ENCODE data around the gene ZNF865. TPM values are rescaled to one million over a fixed set of nuclear protein-coding genes. Genes with fewer than 3 reads are reported as not detected.

Gene ZNF865
- total RNA-seq, 1 experiment from 2014 or later = 1.4 TPM

DNA sequence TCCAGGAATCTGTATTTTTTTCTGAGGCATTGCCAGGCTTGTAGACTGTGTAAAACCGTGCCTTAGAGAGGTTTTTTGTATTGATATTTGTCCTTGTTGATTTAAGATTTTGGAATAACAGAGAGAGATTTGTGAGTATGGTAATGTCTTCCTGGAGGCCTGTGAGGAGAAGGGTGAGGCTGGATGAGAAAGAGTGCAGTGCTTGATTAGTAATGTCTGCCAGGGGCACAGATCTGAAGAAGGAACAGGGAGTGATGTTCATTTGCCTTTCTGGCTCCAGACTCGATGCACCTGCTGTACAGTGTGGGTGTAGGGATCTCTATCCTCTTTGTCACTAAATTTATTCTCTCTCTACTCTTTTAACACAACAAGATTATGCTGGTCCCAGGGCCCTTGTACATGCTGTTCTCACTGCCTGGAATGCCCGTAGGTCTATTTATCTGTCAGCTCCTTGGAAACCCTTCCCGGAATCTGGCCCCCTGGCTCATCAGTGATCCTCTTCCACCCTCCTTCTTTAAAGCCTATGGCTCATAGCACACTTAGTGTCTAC lies 10.4 kb upstream of the ZNF865 start:
- Histone ChIP-seq H3K36me3 (peaks cover 50% of the 10 kb centered on the region), H3K4me1 (replicated peaks) (no peaks in the 10 kb centered on the region), H3K9me3 (replicated peaks) (no peaks in the 10 kb centered on the region), H3K4me3 (no peak overlapping the region), H3K27ac (no peak overlapping the region), H3K27me3 (replicated peaks) (no peaks in the 10 kb centered on the region)
- no peak for DNase-seq (ENCODE audit: low read depth in 1 of 2, low spot score in 2 of 2)

GRCh38 chr19:55596304-55596703 lies 9.1 kb upstream of the ZNF865 start:
- Histone ChIP-seq H3K9me3 (replicated peaks) (no peaks in the 10 kb centered on the region), H3K4me3 (no peak overlapping the region), H3K36me3 (peaks cover 50% of the 10 kb centered on the region), H3K4me1 (replicated peaks) (peaks cover 5% of the 10 kb centered on the region), H3K27me3 (replicated peaks) (no peaks in the 10 kb centered on the region), H3K27ac (no peak overlapping the region)
- no peak for DNase-seq (ENCODE audit: low read depth in 1 of 2, low spot score in 2 of 2)

- Histone ChIP-seq H3K36me3 (peaks cover 45% of the 10 kb centered on the region), H3K27ac (no peak overlapping the region), H3K4me3 (no peak overlapping the region), H3K4me1 (replicated peaks) (peaks cover 5% of the 10 kb centered on the region), H3K27me3 (replicated peaks) (no peaks in the 10 kb centered on the region), H3K9me3 (replicated peaks) (no peaks in the 10 kb centered on the region)
- no peak for DNase-seq (ENCODE audit: low read depth in 1 of 2, low spot score in 2 of 2)
Observed at GRCh38 chr19:55597501-55597921, 7.9 kb upstream of the ZNF865 start.

GRCh38 chr19:55598034-55598433 lies 7.4 kb upstream of the ZNF865 start:
- no peaks in the 10 kb centered on the region for H3K27me3 ChIP-seq (replicated peaks)
- H3K9me3 ChIP-seq (replicated peaks) = no peaks in the 10 kb centered on the region
- H3K36me3 ChIP-seq = peaks cover 43% of the 10 kb centered on the region
- no peak overlapping the region for H3K27ac ChIP-seq
- H3K4me1 ChIP-seq (replicated peaks) = peaks cover 5% of the 10 kb centered on the region
- no peak overlapping the region for H3K4me3 ChIP-seq
- no peak for DNase-seq (ENCODE audit: low read depth in 1 of 2, low spot score in 2 of 2)

GRCh38 chr19:55598719-55599467 lies 6.6 kb upstream of the ZNF865 start:
- Histone ChIP-seq H3K9me3 (replicated peaks) (no peaks in the 10 kb centered on the region), H3K4me3 (peak overlapping the region; percentile 64), H3K27ac (peak overlapping the region; percentile 93), H3K4me1 (replicated peaks) (peaks cover 5% of the 10 kb centered on the region), H3K36me3 (peaks cover 39% of the 10 kb centered on the region), H3K27me3 (replicated peaks) (no peaks in the 10 kb centered on the region)
- peak; percentile 96 to 99 for DNase-seq (ENCODE audit: low read depth in 1 of 2, low spot score in 2 of 2)

DNA sequence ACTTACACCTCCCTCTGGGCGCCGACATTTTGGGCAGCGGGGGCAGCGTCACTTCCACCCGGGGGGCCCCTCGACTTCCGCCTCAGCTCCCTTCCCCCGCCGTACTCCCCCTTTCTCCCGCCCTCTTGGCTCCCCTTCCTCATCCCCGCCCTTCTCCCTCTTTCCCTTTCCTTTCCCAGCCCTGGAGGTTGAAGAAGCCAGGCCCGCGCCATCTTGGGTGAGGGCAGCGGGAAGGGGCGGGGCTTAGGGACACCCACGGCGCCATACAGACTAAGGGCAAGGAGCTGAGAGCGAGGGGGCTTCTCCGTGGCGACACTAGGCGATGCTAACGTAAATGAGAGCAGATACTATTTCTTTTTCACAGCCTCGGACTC lies 6.0 kb upstream of the ZNF865 start, which contains the start of gene FIZ1:
Gene FIZ1, minus strand, starts transcription at position 50 of the 374 bp plus-strand sequence. CDS start 1,652 bp downstream, outside the sequence.
- H3K27ac ChIP-seq = peak within 1 kb of the TSS; percentile 93
- no peaks in the 10 kb centered on the region for H3K27me3 ChIP-seq (replicated peaks)
- peak; percentile 98 to 100 for DNase-seq (ENCODE audit: low read depth in 1 of 2, low spot score in 2 of 2)
- H3K4me3 ChIP-seq = peak within 1 kb of the TSS; percentile 64
- H3K4me1 ChIP-seq (replicated peaks) = peaks cover 9% of the 10 kb centered on the region
- H3K9me3 ChIP-seq (replicated peaks) = no peaks in the 10 kb centered on the region
- peaks cover 39% of the 10 kb centered on the region for H3K36me3 ChIP-seq

DNA sequence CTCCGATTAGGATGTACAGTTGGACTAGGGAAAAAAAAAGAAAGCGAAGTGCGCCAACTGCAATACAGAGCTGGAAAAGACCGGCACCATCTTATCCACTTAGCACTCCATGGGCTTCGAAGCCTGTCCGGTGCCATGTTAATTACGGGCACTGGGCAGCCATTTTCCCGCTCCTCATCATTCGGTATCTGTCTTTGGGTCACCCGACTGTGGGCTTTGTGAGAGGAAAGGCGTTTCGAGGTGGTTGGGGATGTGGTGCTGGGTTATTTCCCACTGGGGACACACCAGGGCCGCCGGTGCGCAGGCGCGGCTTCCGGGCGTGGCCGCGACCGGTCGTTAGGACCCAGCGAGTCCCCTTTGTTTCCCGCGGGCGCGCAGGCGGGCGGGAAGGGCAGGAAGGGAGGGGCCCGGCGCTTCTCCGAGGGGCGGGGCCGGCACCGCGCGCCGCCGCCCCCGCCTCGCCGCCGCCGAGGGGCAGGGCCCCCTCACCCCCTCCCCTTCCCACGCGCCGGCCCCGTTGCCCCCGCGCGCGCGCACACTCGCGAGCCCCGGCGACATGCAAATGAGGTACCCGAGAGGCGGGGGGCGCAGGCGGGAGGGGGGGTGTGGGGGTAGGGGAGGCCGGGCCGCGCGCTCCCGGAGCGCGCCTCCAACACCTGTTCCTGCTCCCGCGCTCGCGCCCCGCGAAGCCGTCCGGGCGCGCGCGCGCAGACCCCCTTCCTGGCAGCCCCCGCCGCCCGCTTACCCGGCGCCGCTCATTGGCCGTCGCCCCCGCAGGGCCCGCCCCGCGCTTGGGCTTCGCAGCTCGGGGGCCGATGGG lies 5.4 kb upstream of the ZNF865 start, which contains the start of gene ZNF524:
Gene ZNF524, plus strand, starts transcription at position 447 of the 820 bp plus-strand sequence. CDS start 1,825 bp downstream, outside the sequence.
- Histone ChIP-seq H3K27me3 (replicated peaks) (no peaks in the 10 kb centered on the region), H3K36me3 (peaks cover 34% of the 10 kb centered on the region), H3K4me3 (peak within 1 kb of the TSS; percentile 64), H3K9me3 (replicated peaks) (no peaks in the 10 kb centered on the region), H3K27ac (peak within 1 kb of the TSS; percentile 93), H3K4me1 (replicated peaks) (peaks cover 13% of the 10 kb centered on the region)
- DNase-seq (ENCODE audit: low read depth in 1 of 2, low spot score in 2 of 2) = peak; percentile 86 to 99

GRCh38 chr19:55600662-55601028 lies 4.8 kb upstream of the ZNF865 start:
- no peak overlapping the region for H3K27ac ChIP-seq
- peak overlapping the region; percentile 64 for H3K4me3 ChIP-seq
- H3K4me1 ChIP-seq (replicated peaks) = peaks cover 13% of the 10 kb centered on the region
- H3K36me3 ChIP-seq = peaks cover 28% of the 10 kb centered on the region
- no peaks in the 10 kb centered on the region for H3K9me3 ChIP-seq (replicated peaks)
- H3K27me3 ChIP-seq (replicated peaks) = no peaks in the 10 kb centered on the region
- no peak for DNase-seq (ENCODE audit: low read depth in 1 of 2, low spot score in 2 of 2)

DNA sequence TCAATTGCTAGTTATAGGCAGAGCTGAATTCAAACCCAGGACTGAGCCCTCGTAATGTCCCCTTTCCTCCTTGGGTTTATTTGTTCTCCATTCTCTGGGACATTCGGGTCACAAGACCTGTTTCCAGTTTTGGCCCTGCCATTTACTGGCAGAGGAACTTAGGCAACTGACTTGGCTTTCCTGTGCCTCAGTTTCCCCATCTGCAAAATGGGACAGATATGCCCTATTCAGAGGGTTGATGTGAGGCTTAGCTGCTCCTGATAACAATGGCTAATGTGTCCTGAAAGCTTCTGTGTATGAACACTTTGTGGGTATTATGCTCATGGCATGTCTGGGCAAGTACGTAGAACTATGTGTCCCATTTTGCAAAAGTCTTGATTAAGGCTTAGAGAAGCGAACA lies 4.4 kb upstream of the ZNF865 start:
- no peak for DNase-seq (ENCODE audit: low read depth in 1 of 2, low spot score in 2 of 2)
- Histone ChIP-seq H3K27me3 (replicated peaks) (no peaks in the 10 kb centered on the region), H3K36me3 (peaks cover 24% of the 10 kb centered on the region), H3K9me3 (replicated peaks) (no peaks in the 10 kb centered on the region), H3K27ac (no peak overlapping the region), H3K4me1 (replicated peaks) (peaks cover 13% of the 10 kb centered on the region), H3K4me3 (peak overlapping the region; percentile 64; the same call in 1 of the 2 replicates)

DNA sequence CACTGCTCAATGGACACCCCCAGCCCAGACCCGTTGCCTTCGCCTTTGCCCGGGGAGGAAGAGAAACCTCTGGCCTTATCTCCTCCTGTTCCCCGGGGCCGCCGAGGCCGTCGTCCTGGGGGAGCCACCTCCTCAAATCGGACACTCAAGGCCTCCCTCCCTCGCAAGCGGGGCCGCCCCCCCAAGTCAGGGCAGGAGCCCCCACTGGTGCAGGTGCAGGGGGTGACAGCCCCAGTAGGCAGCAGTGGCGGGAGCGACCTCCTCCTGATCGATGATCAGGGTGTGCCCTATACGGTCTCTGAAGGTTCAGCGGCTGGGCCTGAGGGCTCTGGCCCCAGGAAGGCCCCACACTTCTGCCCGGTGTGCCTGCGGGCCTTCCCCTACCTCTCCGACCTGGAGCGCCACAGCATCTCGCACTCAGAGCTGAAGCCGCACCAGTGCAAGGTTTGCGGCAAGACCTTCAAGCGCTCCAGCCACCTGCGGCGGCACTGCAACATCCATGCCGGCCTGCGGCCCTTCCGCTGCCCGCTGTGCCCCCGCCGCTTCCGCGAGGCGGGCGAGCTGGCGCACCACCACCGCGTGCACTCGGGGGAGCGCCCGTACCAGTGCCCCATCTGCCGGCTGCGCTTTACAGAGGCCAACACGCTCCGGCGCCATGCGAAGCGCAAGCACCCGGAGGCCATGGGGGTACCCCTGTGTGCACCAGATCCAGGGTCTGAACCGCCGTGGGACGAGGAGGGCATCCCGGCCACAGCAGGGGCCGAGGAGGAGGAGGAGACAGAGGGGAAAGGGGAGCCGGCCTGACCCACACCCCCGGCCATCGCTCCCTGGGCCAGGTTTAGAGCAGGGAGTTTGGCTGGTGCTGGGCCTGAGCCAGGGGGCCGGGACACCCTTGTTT lies 3.1 kb upstream of the ZNF865 start:
- no peaks in the 10 kb centered on the region for H3K27me3 ChIP-seq (replicated peaks)
- peaks cover 20% of the 10 kb centered on the region for H3K36me3 ChIP-seq
- H3K4me1 ChIP-seq (replicated peaks) = peaks cover 18% of the 10 kb centered on the region
- H3K27ac ChIP-seq = no peak overlapping the region
- no peak for DNase-seq (ENCODE audit: low read depth in 1 of 2, low spot score in 2 of 2)
- H3K4me3 ChIP-seq = no peak overlapping the region
- H3K9me3 ChIP-seq (replicated peaks) = no peaks in the 10 kb centered on the region

DNA sequence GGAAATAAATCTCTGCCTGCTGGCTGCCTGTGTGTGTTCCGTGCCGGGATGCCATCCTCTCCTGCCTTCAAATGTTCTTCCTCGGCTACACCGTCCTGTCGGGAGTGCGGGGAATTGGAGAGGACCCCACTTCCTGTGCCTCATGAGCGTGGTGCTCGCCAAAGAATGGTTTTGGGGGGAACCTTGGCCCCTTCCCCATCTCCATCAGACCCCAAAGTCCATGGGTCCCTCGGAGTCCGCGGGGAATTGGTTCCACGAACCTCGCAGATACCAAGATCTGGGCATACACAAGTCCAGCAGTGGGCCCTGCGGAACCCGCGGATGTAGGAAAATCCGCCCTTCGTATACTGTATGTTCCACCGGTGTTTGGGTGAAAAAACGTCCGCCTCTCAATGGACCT lies 2.3 kb upstream of the ZNF865 start:
- Histone ChIP-seq H3K4me3 (no peak overlapping the region), H3K27me3 (replicated peaks) (no peaks in the 10 kb centered on the region), H3K9me3 (replicated peaks) (no peaks in the 10 kb centered on the region), H3K4me1 (replicated peaks) (peaks cover 18% of the 10 kb centered on the region), H3K27ac (no peak overlapping the region), H3K36me3 (peaks cover 13% of the 10 kb centered on the region)
- DNase-seq (ENCODE audit: low read depth in 1 of 2, low spot score in 2 of 2) = no peak

- peaks cover 13% of the 10 kb centered on the region for H3K36me3 ChIP-seq
- no peak overlapping the region for H3K4me3 ChIP-seq
- peaks cover 18% of the 10 kb centered on the region for H3K4me1 ChIP-seq (replicated peaks)
- no peaks in the 10 kb centered on the region for H3K9me3 ChIP-seq (replicated peaks)
- H3K27me3 ChIP-seq (replicated peaks) = no peaks in the 10 kb centered on the region
- H3K27ac ChIP-seq = no peak overlapping the region
- no peak for DNase-seq (ENCODE audit: low read depth in 1 of 2, low spot score in 2 of 2)
Observed at GRCh38 chr19:55603581-55604292, 1.7 kb upstream of the ZNF865 start.
